Left ventricle myocardium inferior (tissue), 1 donor: ENCODE measurements around the gene ZFYVE27. TPM values are rescaled to one million over a fixed set of nuclear protein-coding genes. Genes with fewer than 3 reads are reported as not detected.

Source experiments
- DNase-seq: peaks from one replicate; pipeline ENCODE4 v3.0.0-alpha.2; 2020
- H3K27ac ChIP-seq: fragments of 200-600 bp; replicated peaks from 2 replicates; pipeline ENCODE4 v1.8.0; 2021
- H3K27me3 ChIP-seq: fragments of 200-600 bp; 2 replicates; pipeline ENCODE4 v1.8.0; 2021; ENCODE audit warnings: low read depth
- H3K36me3 ChIP-seq: fragments of 200-600 bp; 2 replicates; pipeline ENCODE4 v1.8.0; 2021
- H3K4me1 ChIP-seq: fragments of 200-600 bp; 2 replicates; pipeline ENCODE4 v1.8.0; 2021
- H3K4me3 ChIP-seq: fragments of 200-600 bp; 2 replicates; pipeline ENCODE4 v1.8.0; 2021; ENCODE audit warnings: mild to moderate bottlenecking, moderate library complexity
- H3K9me3 ChIP-seq: fragments of 200-600 bp; replicated peaks from 2 replicates; pipeline ENCODE4 v1.8.0; 2021
- CTCF ChIP-seq: fragments of 200-600 bp; IDR thresholded peaks from 2 replicates; pipeline ENCODE4 v1.8.0; 2021; ENCODE audit warnings: antibody characterized with exemption, mild to moderate bottlenecking, borderline replicate concordance
- intact Hi-C: fragments of 100-400 bp; cut with micrococcal nuclease; formaldehyde crosslinking; loops from one replicate; pipeline ENCODE4 v1.11.0; 2022
- total RNA-seq: library from RNA; stranded (reverse); fragmentation: NEBNext Ultra II Directional; extraction: Animal tissue kit (Norgen Biotek cat#: 25700); gene quantifications from one replicate; pipeline ENCODE4 v1.2.1, GENCODE V29; 2021
- donor health status: DM: no; HTN: yes; CAD: no; lungs with severe emphysema.

ZFYVE27 gene
- total RNA-seq, 1 donor from 2014 or later, result 13.2 TPM

GRCh38 chr10:97714401-97715258 is 22.3 kb upstream of the ZFYVE27 start:
- Histone ChIP-seq H3K4me3 (peak overlapping the region; percentile 86), H3K27me3 (no peaks in the 10 kb centered on the region), H3K27ac (peak overlapping the region; percentile 96), H3K9me3 (no peaks in the 10 kb centered on the region), H3K4me1 (peaks cover 69% of the 10 kb centered on the region), H3K36me3 (no peaks in the 10 kb centered on the region)
- no peak for TF ChIP-seq CTCF
- intact Hi-C loops, result no loop called here
- peak; percentile 78 for DNase-seq

- Histone ChIP-seq H3K27ac (peak overlapping the region; percentile 96), H3K9me3 (no peaks in the 10 kb centered on the region), H3K27me3 (no peaks in the 10 kb centered on the region), H3K4me3 (peak overlapping the region; percentile 86), H3K36me3 (no peaks in the 10 kb centered on the region), H3K4me1 (peaks cover 71% of the 10 kb centered on the region)
- no peak for TF ChIP-seq CTCF
- no peak for DNase-seq
- intact Hi-C loops, result no loop called here
Measured at GRCh38 chr10:97715259-97715874, 21.6 kb upstream of the ZFYVE27 start.

GRCh38 chr10:97717627-97718026 is 19.3 kb upstream of the ZFYVE27 start:
- Histone ChIP-seq H3K4me1 (peaks cover 71% of the 10 kb centered on the region), H3K36me3 (no peaks in the 10 kb centered on the region), H3K27me3 (no peaks in the 10 kb centered on the region), H3K4me3 (no peak overlapping the region), H3K9me3 (no peaks in the 10 kb centered on the region), H3K27ac (peak overlapping the region; percentile 55)
- no peak for DNase-seq
- intact Hi-C loops, result no loop called here
- no peak for TF ChIP-seq CTCF

- H3K27me3 ChIP-seq, result no peaks in the 10 kb centered on the region
- no peak for TF ChIP-seq CTCF
- H3K36me3 ChIP-seq, result no peaks in the 10 kb centered on the region
- no peak overlapping the region for H3K4me3 ChIP-seq
- peak overlapping the region; percentile 55 for H3K27ac ChIP-seq
- peaks cover 66% of the 10 kb centered on the region for H3K4me1 ChIP-seq
- intact Hi-C loops, result no loop called here
- DNase-seq, result no peak
- H3K9me3 ChIP-seq, result no peaks in the 10 kb centered on the region
Measured at GRCh38 chr10:97718178-97718577, 18.8 kb upstream of the ZFYVE27 start.

- no peaks in the 10 kb centered on the region for H3K9me3 ChIP-seq
- peak overlapping the region; percentile 55 for H3K27ac ChIP-seq
- H3K27me3 ChIP-seq, result no peaks in the 10 kb centered on the region
- no peak for DNase-seq
- intact Hi-C loops, result no loop called here
- no peak for TF ChIP-seq CTCF
- no peaks in the 10 kb centered on the region for H3K36me3 ChIP-seq
- peaks cover 62% of the 10 kb centered on the region for H3K4me1 ChIP-seq
- no peak overlapping the region for H3K4me3 ChIP-seq
Measured at GRCh38 chr10:97718659-97719142, 18.2 kb upstream of the ZFYVE27 start.
